ACC112 (cell line): ENCODE data around the gene KLHL29.
"Not testable (repeated sequence)": the region's sequence is repeated elsewhere in the genome, so short reads cannot be mapped to it uniquely, and the experiment has no call there.

ENCODE experiments used
- H2AFZ ChIP-seq: fragments of 200-600 bp; sonication (generic); one replicate; pipeline ENCODE4 v1.6.0; 2017; ENCODE audit warnings: antibody characterized with exemption, low read length; ENCODE audit not compliant: unreplicated experiment
- H3K27ac ChIP-seq: fragments of 200-600 bp; sonication (generic); 2 replicates; pipeline ENCODE4 v1.5.1; 2014; ENCODE audit warnings: low read depth, mild to moderate bottlenecking, antibody characterized with exemption, low read length, moderate library complexity
- H3K27me3 ChIP-seq: fragments of 200-600 bp; sonication (generic); 2 replicates; pipeline ENCODE4 v1.6.1; 2014; ENCODE audit warnings: mild to moderate bottlenecking, antibody characterized with exemption, low read length, moderate library complexity, mixed read lengths; ENCODE audit not compliant: insufficient read depth
- H3K36me3 ChIP-seq: fragments of 200-600 bp; sonication (generic); 2 replicates; pipeline ENCODE4 v1.6.1; 2016; ENCODE audit warnings: mild to moderate bottlenecking, antibody characterized with exemption, low read length, moderate library complexity, mixed read lengths; ENCODE audit not compliant: insufficient read depth
- H3K4me1 ChIP-seq: fragments of 200-600 bp; sonication (generic); one replicate; pipeline ENCODE4 v1.6.1; 2016; ENCODE audit warnings: low read length, mixed read lengths; ENCODE audit not compliant: insufficient read depth, unreplicated experiment, control insufficient read depth
- H3K4me3 ChIP-seq: fragments of 200-600 bp; sonication (generic); 2 replicates; pipeline ENCODE4 v1.5.1; 2014; ENCODE audit warnings: mild to moderate bottlenecking, low read depth, low read length
- H3K79me2 ChIP-seq: fragments of 200-600 bp; sonication (generic); one replicate; pipeline ENCODE4 v1.6.0; 2016; ENCODE audit warnings: low read length; ENCODE audit not compliant: control insufficient read depth, unreplicated experiment, insufficient read depth

Gene KLHL29

GRCh38 chr2:23720705-23721453 lies 335.9 kb downstream of the KLHL29 start:
- Histone ChIP-seq H3K27ac (no peak overlapping the region), H3K4me1 (no peaks in the 10 kb centered on the region), H3K27me3 (no peaks in the 10 kb centered on the region), H3K79me2 (peaks cover 2% of the 10 kb centered on the region), H2AFZ (no peak overlapping the region), H3K4me3 (no peak overlapping the region), H3K36me3 (peaks cover 11% of the 10 kb centered on the region; the same call in 1 of the 2 replicates)

- H3K36me3 ChIP-seq: peaks cover 14% of the 10 kb centered on the region; the same call in 1 of the 2 replicates
- H3K4me1 ChIP-seq: no peaks in the 10 kb centered on the region
- no peak overlapping the region for H3K4me3 ChIP-seq
- peaks cover 2% of the 10 kb centered on the region for H3K79me2 ChIP-seq
- no peaks in the 10 kb centered on the region for H3K27me3 ChIP-seq
- H3K27ac ChIP-seq: no peak overlapping the region
- no peak overlapping the region for H2AFZ ChIP-seq
Measured at GRCh38 chr2:23721454-23721826, 336.5 kb downstream of the KLHL29 start.

- Histone ChIP-seq H3K27me3 (no peaks in the 10 kb centered on the region), H3K4me3 (no peak overlapping the region), H2AFZ (no peak overlapping the region), H3K79me2 (peaks cover 2% of the 10 kb centered on the region), H3K27ac (no peak overlapping the region), H3K4me1 (no peaks in the 10 kb centered on the region), H3K36me3 (peaks cover 14% of the 10 kb centered on the region; the same call in 1 of the 2 replicates)
Measured at GRCh38 chr2:23722255-23722654, 337.3 kb downstream of the KLHL29 start.

GRCh38 chr2:23723029-23723428 lies 338.1 kb downstream of the KLHL29 start:
- H3K4me3 ChIP-seq, H3K4me1 ChIP-seq, H3K27me3 ChIP-seq, H3K27ac ChIP-seq, H3K79me2 ChIP-seq, H2AFZ ChIP-seq: not testable (repeated sequence)
- H3K36me3 ChIP-seq: peaks cover 14% of the 10 kb centered on the region; the same call in 1 of the 2 replicates

- Histone ChIP-seq H2AFZ (no peak overlapping the region), H3K27ac (no peak overlapping the region), H3K36me3 (no peaks in the 10 kb centered on the region), H3K79me2 (no peaks in the 10 kb centered on the region), H3K4me1 (no peaks in the 10 kb centered on the region), H3K4me3 (no peak overlapping the region), H3K27me3 (no peaks in the 10 kb centered on the region)
Measured at GRCh38 chr2:23734416-23734815, 349.4 kb downstream of the KLHL29 start.

GRCh38 chr2:23736783-23737182 lies 351.8 kb downstream of the KLHL29 start:
- not testable (repeated sequence) for H3K27me3 ChIP-seq, H3K4me3 ChIP-seq

GRCh38 chr2:23745068-23745725 lies 360.2 kb downstream of the KLHL29 start:
- no peak overlapping the region for H3K27ac ChIP-seq

More at GRCh38 chr2:23736783-23737182, 351.8 kb downstream of the KLHL29 start:
- not testable (repeated sequence) for H2AFZ ChIP-seq, H3K27ac ChIP-seq, H3K36me3 ChIP-seq, H3K4me1 ChIP-seq, H3K79me2 ChIP-seq

GRCh38 chr2:23745726-23746105 lies 360.7 kb downstream of the KLHL29 start:
- Histone ChIP-seq H3K27me3 (no peaks in the 10 kb centered on the region), H3K36me3 (no peaks in the 10 kb centered on the region), H3K79me2 (no peaks in the 10 kb centered on the region), H3K4me3 (no peak overlapping the region), H3K4me1 (peaks cover 4% of the 10 kb centered on the region), H2AFZ (no peak overlapping the region), H3K27ac (no peak overlapping the region)

More at GRCh38 chr2:23745068-23745725, 360.2 kb downstream of the KLHL29 start:
- no peak overlapping the region for H3K4me3 ChIP-seq
- no peak overlapping the region for H2AFZ ChIP-seq
- H3K4me1 ChIP-seq: peaks cover 4% of the 10 kb centered on the region
- no peaks in the 10 kb centered on the region for H3K79me2 ChIP-seq
- no peaks in the 10 kb centered on the region for H3K36me3 ChIP-seq
- H3K27me3 ChIP-seq: no peaks in the 10 kb centered on the region

- Histone ChIP-seq H3K36me3 (no peaks in the 10 kb centered on the region), H3K27me3 (no peaks in the 10 kb centered on the region), H3K27ac (no peak overlapping the region), H3K4me3 (no peak overlapping the region), H3K79me2 (no peaks in the 10 kb centered on the region), H2AFZ (no peak overlapping the region), H3K4me1 (peaks cover 4% of the 10 kb centered on the region)
Measured at GRCh38 chr2:23746141-23746863, 361.3 kb downstream of the KLHL29 start.

- Histone ChIP-seq H3K27me3 (no peaks in the 10 kb centered on the region), H3K79me2 (no peaks in the 10 kb centered on the region), H2AFZ (no peak overlapping the region), H3K4me1 (no peaks in the 10 kb centered on the region), H3K4me3 (no peak overlapping the region), H3K27ac (no peak overlapping the region), H3K36me3 (no peaks in the 10 kb centered on the region)
Measured at GRCh38 chr2:23751747-23752265, 366.8 kb downstream of the KLHL29 start.
